ENCODE measurements around the gene KIAA1549.

- no peak for TF ChIP-seq FOXJ3 (CRISPR knock-in tag; IDR thresholded peaks at IDR 0.05; ENCODE audit: borderline replicate concordance)
- TF ChIP-seq JUN (CRISPR knock-in tag; IDR thresholded peaks at IDR 0.05) = no peak
- no peak for TF ChIP-seq CTCF (IDR thresholded peaks at IDR 0.05)
- no peak for TF ChIP-seq ATF3 (CRISPR knock-in tag; conservative IDR thresholded peaks at IDR 0.05)
- TF ChIP-seq CREM (CRISPR knock-in tag; IDR thresholded peaks at IDR 0.05) = no peak
- no peak for TF ChIP-seq MAX (CRISPR knock-in tag; IDR thresholded peaks at IDR 0.05)
- TF ChIP-seq ELF4 (CRISPR knock-in tag; IDR thresholded peaks at IDR 0.05; ENCODE audit: low read depth) = no peak
- TF ChIP-seq ZNF232 (CRISPR knock-in tag; IDR thresholded peaks at IDR 0.05) = no peak
Measured at GRCh38 chr7:138926241-138926612, 55.0 kb downstream of the KIAA1549 start.

Measured in WTC11 (cell line).